Mesenteric fat pad (tissue), 1 donor: ENCODE measurements around the gene IGLL1. TPM values are rescaled to one million over a fixed set of nuclear protein-coding genes. Genes with fewer than 3 reads are reported as not detected.
"Not testable (repeated sequence)": the region's sequence is repeated elsewhere in the genome, so short reads cannot be mapped to it uniquely, and the experiment has no call there.

Experiments used
- DNase-seq: peaks from one replicate; pipeline ENCODE4 v3.0.0-alpha.2; 2020; ENCODE audit warnings: low spot score
- total RNA-seq: library from RNA; stranded (reverse); fragmentation: NEBNext Ultra II Directional; extraction: Animal tissue kit (Norgen Biotek cat#: 25700); gene quantifications from one replicate; pipeline ENCODE4 v1.2.1, GENCODE V29; 2021
- donor health status: DM: yes; HTN: yes; CAD: no.

Gene IGLL1
- total RNA-seq, 1 donor from 2014 or later = not detected

DNA sequence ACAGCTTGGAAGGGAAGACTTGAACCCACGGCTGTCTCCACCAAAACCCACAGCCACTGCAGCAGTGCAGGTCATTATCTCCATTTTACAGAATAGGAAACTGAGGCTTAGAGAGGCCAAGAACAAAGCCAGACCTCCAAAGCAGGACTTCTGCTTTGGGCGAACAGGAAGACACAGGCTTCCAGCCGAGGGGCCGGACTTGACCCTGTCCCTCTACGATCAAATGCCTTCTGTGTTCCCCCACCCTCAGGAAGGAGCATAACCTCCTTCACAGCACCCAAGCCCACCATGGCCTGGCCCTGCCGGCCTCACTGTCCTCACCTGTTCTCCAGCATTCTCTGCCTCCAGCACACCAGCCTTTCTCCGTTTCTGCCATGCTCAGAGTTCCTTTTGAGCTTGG is 15.8 kb downstream of the IGLL1 start:
- peak; percentile 82 for DNase-seq

DNA sequence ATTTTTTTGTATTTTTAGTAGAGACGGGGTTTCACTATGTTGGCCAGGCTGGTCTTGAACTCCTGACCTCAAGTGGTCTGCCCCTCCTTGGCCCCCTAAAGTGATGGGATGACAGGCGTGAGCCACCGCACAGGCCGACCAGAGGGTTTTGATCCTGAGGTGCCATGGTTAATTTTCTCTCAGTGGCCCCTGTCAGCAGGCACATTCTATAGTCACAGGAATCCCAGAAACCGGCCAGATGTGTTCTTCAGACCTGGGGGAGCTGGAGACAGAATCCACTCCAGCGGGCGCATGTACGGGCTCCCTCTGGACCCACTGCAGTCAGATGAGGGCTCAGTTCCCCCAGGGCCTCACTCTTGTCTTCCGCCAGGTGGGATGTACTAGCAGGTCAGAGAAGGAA is 17.0 kb downstream of the IGLL1 start:
- peak; percentile 45 for DNase-seq

DNA sequence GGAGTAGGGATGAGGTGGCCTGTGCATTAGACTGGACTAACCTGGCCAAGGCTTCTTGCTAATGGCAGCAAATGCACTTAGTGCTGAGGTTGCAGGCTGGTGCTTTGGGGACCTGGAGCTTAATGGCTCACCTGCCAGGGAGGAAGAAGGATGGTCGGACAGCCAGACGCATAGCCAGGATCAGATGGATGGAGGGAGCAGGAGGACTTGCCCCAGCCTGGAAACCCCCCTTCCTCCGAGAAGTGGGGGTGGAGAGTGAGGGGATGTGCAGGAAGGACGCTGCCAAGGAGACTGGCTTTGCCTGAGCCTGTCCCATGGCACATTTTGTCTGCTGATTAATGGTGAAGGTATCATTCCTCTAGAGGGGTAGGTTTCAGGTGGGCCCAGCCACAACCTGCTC is 17.9 kb downstream of the IGLL1 start:
- DNase-seq = no peak

DNA sequence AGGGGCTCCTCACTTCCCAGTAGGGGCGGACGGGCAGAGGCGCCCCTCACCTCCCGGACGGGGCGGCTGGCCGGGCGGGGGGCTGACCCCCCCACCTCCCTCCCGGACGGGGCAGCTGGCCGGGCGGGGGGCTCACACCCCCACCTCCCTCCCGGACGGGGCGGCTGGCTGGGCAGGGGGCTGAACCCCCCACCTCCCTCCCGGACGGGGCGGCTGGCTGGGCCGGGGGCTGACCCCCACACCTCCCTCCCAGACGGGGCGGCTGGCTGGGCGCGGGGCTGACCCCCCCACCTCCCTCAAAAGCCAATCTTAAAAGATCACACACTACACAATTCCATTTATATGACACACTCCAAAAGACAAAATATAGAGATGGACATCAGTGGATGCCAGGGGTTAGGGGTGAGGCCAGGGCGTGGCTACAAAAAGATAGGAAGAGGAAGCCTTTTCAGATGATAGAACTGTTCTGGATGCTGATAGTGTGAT is 19.0 kb downstream of the IGLL1 start:
- peak; percentile 39 for DNase-seq

DNA sequence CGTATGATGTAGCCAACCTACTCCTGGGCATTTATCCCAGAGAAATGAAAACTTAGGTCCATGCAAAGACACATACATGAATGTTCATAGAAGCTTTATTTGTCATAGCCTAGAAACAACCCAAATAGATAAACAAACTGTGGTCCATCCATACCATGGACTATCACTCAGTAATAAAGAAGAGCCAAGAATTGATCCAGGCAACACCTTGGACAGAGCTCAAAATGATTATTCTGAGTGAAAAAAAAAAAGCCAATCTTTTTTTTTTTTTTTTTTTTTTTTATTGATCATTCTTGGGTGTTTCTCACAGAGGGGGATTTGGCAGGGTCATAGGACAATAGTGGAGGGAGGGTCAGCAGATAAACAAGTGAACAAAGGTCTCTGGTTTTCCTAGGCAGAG is 19.9 kb downstream of the IGLL1 start:
- not testable (repeated sequence) for DNase-seq

DNA sequence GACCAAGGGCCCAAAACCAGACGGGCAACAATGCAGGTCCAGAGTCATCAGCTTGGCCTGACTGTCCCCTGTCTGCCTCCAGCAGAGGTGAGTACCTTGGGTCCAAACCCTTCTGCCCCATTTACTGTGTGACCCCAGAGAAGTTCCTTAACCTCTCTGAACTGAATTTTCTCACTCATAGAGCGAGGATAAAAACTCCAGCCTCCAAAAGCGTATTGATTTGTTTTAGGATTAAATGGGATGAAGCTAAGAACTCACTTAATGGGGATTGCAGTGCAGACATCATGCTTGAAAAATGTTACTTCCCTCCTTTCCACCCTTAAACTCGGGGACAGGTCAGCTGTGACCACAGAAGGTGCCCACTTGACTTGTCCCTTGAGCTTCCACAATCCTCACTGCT is 22.6 kb downstream of the IGLL1 start:
- DNase-seq = no peak

DNA sequence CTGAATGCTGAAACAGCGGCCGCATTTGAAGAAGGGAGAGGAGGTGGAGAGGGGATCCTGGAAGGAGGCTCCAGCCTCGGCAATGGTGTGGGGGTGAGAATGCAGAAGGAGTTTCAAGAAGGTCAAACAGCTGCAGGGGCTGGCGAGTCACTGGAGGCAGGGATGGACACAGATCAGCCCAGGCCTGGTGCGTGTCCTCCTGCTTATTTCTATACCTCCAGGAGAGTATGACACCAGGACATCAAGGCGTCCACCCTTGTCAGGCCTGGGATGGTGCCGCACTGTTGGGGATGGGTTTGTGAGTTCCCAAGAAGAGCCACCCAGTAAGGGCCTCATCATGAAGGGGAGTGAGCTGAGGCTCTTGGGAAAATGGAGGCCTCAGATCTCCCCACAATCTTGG is 23.1 kb downstream of the IGLL1 start:
- peak; percentile 55 for DNase-seq

DNA sequence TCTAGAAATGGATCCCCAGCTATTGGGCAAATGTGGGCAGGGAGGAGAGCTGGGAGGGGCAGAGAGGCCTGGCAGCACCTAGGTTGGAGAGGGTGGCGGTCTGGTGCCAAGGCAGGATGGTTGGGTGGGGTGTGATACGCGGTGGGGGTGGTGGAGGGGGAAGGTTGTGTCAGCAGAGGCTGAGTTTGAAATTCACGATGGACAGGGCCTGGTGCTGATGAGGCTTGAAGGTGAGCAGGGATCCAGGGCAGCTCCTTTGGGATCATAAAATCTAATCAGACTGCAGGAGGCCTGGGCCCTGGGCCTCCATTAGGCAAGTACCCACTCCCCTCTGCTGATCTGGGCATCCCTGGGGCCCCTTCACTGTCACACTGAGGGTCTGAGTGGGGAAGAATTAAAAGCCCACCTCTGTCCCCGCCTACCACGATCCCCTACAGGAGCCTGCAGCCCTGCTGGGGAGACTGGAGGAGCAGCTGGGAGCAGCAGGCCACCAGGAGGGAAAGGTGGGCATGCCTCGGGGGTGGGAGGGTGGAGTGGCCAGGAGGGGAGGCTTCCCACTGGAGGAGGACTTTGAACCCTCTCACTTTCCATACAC is 24.0 kb downstream of the IGLL1 start:
- peak; percentile 62 for DNase-seq

DNA sequence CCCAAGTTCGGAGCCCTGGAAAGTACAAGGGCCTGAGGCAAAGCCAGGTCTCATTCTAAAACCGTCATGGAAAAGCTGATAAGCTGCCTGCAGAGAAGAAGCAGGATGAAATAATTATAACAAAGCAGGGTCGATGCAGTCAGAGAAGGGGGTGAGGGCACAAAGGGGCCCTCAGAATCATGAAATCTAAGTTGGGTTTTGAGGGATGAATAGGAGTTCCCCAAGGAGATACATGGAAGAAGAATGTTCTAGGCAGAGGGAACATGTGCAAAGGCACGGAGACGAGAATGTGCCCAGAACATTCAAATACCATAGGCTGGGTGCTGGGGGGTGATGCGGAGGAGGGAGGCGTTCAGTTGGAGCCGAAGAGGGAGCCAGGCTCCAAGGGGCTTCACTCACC is 25.0 kb downstream of the IGLL1 start:
- peak; percentile 26 for DNase-seq

DNA sequence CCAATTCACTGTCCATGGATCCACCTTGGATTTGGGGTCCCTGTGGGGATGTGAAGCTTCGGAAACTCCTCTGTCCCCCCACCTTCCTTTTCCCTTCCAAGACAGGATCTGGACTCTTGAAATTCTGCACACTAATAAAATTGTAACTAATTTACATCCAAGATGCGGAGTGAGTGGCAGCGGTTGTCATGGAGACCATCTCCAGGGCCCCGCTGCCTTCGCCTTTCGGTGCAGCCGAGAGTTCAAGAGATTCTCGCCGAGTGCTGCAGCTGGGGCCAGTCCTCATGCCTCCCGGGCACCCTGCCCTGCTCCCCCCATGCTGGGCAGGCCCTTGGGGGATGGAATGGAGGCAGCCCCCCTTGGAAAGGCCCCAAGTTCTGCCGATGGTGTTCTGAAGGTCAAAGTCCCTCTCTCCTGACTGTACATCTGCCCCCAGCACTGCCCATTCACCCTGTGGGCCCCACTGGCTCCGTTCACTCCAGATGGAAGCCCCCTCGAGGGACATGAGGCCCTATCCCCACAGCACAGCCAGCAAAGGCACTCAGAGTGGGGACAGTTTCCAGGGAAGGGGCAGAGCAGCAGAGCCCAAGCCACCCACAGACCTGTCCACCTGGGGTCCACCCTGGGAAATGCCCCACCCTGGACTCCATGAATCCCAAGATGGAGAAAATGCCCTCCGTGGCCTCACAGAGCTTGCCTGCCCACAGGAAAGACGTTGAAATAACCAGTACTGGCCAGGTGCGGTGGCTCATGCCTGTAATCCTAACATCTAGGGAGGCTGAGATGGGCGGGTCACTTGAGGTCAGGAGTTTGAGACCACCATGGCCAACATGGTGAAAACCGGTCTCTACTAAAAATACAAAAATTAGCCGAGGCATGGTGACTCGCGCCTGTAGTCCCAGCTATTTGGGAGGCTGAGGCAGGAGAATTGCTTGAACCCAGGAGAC is 25.9 kb downstream of the IGLL1 start:
- DNase-seq = peak; percentile 62

DNA sequence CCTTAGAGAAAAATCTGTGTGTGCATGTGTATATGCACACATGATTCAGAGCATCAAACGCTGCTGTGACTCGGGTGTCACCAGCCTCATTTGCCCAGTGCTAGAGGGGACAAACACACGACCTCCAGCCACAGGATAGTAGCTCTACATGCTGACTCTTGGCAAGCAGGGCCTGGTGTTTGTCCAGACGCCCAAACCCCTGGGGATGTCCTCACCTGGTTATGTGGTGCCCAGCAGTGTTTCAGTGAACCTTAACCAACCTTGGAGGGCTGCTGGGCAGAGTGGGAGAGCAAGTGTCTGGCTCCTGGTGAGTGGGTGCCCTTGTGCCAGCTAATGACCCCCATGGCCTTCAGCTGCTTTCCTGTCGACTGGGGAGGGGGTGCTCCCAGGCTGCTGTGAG is 26.7 kb downstream of the IGLL1 start:
- DNase-seq = no peak

DNA sequence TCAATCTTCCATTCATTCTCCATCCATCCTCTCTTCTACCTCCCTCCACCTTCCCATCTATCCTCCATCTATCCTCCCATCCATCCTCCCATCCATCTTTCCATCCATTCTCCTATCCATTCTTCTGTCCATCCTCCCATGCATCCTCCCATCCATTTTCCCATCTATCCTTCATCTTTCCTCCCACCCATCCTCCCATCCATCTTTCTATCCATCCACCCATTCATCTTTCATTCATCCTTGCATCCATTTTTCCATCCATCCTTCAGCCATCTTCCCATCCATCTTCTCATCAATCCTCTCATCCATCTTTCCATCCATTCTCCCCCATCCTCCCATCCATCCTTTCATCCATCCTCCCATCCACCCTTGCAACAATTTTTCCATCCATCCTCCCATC is 27.5 kb downstream of the IGLL1 start:
- no peak for DNase-seq

DNA sequence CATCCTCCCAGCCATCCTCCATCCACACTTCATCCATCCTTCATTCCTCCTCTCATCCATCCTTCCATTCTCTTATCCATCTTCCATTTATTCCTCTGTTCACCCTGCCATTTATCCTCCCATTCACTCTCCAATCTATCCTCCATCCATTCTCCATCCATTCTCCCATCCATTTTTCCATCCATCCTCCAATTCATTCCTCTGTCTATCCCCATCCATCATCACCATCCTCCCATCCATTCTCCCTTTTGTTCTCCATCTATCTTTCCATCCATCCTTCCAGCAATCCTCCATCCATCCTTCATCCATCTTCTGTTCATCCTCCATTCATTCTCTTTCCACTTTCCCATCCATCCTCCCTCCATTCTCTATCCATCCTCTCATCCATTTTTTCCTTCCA is 28.7 kb downstream of the IGLL1 start:
- no peak for DNase-seq

DNA sequence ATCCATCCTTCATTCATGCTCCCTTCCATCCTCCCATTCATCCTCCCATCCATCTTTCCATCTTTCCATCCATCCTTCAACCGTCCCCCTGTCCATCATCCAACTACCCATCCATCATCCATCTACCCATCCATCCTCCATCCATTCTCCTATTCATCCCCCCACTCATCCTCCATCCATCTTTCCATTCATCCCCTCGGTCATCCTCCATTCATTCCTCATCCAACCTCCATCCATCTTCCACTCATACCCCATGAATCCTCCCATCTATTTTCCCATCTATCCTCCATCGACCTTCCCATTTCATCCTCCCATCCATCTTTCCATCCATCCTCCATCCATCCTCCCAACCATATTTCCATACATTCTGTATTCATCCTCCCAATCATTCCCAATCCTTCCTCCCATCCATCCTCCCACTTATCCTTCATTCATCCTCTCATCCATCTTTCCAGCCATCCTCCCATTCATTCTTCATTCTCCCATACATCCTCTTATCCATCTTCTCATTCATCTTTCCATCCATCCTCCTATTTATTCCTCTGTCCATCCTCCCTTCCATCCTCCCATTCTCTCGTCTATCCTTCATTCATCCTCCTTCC is 29.9 kb downstream of the IGLL1 start:
- no peak for DNase-seq

DNA sequence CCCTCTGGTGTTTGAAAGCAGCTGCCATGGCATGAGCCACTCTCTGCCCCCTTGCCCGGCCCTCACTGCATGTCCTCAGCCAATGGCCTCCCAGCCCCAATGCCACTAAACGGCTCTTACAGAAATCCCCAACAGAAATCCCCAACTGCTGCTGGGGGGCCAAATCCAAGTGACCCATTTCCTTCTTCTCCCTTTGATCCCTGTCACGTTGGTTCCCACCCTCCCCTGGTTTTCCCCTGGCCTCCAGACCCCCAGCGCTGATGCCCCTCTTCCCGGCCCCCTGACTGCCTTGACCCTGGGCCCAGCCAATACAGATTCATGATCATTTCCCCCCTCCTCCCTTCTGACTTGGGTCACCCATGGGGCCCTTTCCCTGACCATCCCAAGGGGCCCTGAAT is 30.9 kb downstream of the IGLL1 start:
- DNase-seq = peak; percentile 71

DNA sequence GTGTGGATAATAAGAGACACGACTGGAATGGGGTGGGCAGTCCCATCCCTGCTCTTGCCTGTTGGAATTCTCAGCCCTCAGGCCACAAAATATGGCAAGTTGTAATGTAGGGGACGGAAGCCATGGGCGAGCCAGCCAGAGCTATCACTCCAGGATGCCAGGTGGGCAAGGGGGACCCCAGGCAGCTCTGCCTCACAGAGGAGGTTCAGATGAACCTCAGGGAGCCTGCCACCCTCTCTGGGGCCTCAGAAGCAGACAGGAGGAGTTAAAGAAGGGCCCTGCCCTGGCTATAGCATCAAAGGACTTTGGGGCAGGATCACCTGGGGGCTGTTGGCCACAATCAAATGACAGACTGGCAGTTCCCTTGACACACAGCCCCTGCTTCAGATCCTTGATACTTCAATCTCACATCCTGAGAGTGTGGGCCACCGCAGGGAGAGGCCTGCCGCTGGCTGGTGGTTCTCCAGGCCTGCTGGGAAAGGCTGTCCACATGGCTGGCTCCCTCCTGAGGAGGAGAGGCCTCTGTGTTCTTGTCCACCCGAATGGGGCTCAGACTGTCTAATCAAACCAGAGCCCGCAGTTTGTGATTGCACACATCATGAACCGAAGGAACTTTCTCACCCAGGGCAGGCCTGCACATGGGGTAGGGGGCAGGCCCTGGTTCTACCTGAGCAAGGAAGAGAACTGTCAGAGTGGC is 31.4 kb downstream of the IGLL1 start:
- peak; percentile 72 for DNase-seq

DNA sequence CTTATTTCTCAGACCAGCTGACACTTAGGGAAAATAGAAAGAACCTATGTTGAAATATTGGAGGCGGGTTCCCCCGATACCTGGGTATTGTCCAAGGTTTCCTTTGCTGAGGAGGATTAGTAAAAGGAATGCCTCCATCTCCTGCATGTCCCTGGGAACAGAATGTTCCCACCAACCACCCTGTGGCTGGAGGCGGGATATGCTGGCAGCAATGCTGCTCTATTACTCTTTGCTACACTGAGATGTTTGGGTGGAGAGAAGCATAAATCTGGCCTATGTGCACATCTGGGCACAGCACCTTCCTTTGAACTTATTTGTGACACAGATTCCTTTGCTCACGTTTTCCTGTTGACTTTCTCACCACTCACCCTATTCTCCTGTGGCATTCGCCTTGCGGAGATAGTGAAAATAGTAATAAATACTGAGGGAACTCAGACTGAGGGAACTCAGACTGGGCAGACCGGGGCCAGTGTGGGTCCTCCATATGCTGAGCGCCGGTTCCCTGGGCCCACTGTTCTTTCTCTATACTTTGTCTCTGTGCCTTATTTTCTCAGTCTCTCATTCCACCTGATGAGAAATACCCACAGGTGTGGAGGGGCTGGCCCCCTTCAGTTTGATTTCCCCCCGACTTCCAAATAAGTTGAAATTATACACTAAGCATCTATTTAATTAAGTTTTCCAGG is 32.1 kb downstream of the IGLL1 start:
- DNase-seq = peak; percentile 60

DNA sequence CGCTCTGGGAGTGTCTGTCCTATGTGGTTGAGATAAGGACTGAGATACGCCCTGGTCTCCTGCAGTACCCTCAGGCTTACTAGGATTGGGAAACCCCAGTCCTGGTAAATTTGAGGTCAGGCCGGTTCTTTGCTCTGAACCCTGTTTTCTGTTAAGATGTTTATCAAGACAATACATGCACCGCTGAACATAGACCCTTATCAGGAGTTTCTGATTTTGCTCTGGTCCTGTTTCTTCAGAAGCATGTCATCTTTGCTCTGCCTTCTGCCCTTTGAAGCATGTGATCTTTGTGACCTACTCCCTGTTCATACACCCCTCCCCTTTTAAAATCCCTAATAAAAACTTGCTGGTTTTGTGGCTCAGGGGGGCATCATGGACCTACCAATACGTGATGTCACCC is 32.7 kb downstream of the IGLL1 start:
- DNase-seq = not testable (repeated sequence)

DNA sequence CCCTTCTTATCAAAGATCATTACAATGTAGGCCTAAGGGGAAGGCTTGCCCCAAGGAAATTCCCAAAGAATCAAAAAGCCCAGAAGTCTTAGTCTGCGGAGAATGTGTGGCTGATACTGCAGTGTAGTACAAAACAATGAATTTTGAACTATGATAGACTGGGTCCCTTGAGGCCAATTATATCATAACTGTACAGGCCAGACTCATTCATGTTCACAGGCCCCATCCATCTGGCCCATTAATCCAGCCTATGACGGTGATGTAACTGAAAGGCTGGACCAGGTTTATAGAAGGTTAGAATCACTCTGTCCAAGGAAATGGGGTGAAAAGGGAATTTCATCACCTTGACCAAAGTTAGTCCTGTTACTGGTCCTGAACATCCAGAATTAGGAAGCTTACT is 35.2 kb downstream of the IGLL1 start:
- DNase-seq = no peak

DNA sequence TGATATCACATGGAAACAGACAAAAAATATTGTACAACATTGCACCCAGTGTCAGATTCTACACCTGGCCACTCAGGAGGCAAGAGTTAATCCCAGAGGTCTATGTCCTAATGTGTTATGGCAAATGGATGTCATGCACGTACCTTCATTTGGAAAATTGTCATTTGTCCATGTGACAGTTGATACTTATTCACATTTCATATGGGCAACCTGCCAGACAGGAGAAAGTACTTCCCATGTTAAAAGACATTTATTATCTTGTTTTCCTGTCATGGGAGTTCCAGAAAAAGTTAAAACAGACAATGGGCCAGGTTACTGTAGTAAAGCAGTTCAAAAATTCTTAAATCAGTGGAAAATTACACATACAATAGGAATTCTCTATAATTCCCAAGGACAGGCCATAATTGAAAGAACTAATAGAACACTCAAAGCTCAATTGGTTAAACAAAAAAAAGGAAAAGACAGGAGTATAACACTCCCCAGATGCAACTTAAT is 36.5 kb downstream of the IGLL1 start:
- DNase-seq = not testable (repeated sequence)

DNA sequence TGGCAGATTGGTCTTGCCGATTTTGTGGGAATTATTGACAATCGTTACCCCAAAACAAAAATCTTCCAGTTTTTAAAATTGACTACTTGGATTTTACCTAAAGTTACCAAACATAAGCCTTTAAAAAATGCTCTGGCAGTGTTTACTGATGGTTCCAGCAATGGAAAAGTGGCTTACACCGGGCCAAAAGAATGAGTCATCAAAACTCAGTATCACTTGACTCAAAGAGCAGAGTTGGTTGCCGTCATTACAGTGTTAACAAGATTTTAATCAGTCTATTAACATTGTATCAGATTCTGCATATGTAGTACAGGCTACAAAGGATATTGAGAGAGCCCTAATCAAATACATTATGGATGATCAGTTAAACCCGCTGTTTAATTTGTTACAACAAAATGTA is 37.2 kb downstream of the IGLL1 start:
- no peak for DNase-seq
